ENCODE data around the gene RIC3.

Gene RIC3

DNA sequence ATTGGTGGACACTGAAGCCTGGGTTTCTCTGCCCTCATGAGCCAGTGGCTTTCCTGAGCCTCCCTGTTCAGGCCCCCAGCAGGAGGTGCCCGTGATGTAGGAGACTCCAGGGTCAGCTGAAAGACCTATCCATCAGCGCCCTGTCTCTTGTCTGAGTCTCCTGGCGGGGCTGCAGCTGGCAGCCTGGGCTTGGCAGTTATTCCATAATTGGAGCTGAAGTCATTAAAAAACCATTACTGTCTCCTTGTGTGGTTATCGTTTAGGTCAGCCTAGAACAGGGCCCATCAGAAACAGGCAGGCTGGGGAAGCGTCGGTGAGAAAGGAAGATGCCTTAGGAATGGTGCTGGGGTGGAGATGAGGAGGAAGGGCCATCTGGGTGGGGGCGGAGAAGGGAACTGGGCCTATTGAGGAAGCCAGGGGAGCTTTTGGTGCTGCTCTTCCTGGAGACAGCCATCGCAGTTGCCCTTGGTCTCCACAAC lies 82.8 kb downstream of the RIC3 start:
- DNase-seq: no peak

DNA sequence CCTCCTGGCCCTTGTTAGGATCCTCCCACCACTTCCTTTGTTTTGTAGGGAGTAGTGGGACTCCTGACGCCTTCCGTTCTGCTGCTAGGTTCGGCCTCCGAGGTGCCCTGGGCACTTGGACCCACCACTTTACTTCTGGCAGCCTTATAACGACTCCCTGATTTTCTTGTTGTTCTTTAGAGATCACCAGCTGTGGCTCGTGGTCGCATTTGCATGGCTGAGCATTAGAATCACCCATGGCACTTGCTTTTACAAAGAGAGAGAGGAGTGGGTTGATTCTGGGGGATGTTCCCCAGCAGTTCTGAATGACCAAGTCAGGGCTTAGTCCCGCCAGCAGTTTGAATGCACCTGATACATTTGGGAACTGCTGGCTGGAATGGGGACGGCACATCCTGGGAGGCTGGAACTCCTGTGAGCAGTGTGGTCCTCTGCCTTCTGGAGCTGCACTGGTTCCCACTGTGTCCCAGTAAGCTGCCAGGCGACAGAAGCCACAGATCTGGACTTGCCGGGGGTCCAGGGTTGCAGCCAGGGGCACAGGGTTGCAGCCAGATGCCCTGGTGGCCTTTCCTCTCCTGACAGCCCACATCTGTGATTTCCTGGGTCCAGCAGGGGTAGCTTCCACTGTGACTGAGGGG lies 83.7 kb downstream of the RIC3 start:
- DNase-seq: no peak

DNA sequence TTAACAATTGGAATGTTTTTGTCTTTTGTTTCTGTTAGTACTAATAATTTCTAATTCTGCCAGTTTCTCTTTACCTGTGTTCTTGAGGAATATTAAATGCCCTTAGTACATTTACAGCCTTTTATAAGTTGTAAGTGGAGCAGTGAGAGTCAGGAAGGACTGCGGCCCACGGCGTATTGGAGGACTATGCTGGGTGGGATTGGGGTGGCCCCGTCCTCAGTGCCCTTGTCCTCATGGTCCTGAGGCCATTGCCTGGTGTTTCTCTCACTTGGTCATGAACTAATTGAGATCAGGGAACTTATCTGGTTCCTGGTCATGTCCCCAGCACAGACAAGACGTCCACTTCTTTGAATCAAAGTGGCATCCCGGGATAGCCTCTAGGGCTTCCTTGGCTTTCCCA lies 84.5 kb downstream of the RIC3 start:
- no peak for DNase-seq

DNA sequence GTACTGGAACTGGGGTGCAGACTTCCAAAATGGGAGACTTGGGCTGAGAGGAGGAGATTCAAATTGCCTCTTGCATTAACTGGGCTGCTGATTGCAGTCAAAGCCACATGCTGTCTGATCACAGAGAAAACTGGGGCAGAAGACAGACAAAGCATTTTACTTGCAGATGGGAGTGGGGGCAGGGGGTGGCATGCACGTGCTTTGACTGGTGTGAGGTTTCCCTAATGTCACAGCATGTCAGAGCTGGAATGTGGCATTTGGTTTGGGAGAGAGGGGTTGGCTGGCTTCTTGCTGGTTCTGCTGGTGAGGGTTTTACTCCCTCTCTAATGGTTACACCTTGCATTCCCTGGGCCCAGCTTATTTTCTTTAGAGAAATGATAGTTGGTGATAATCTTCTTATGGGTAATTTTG lies 84.9 kb downstream of the RIC3 start:
- DNase-seq: no peak

DNA sequence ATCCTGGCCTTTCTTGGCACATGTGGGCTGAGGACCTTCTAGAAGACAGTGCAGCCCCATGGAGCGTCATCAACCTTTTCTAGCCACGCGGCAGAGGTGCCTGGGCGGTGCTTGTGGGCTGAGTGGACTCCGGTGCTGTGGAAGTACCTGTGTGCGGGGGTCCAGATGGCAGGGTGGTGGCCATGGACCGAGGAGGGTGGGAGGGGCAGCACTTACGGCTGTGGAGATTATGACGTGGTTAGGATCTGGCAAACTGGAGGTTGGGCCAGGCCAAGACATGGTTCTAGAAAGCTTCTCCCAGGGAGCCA lies 85.8 kb downstream of the RIC3 start:
- no peak for DNase-seq

DNA sequence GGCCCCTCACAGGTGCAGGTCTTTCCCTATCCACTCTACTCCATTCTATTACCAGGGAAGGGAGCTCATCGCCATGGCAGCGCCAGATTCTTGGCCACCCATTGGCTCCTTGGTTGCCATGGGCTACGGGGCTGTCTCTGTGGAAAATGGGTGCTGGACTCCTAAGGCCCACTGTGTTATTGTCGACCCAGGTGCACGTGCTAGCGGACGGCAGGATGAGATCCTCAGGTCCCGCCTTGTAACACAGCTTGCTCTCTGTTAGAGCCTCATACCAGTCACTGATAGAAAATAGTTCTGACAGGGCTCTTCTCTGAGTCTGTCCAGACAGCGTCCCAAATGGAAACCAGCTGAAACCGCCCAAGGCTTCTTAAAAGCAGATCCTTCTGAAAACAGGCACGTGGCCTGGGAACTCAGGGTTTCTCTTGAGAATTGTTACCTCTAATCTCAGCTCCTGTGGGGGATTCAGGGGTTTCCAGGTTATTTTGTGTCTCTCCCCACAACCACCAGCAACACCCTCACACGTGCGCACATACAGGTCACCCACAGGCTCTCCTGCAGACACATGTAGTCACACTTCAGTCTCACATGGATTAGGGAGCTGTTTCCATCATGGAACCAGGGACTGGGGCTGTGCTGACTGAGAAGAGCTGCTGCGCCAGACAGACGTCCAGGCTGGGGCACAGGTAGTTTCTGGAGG lies 86.3 kb downstream of the RIC3 start:
- no peak for DNase-seq

DNA sequence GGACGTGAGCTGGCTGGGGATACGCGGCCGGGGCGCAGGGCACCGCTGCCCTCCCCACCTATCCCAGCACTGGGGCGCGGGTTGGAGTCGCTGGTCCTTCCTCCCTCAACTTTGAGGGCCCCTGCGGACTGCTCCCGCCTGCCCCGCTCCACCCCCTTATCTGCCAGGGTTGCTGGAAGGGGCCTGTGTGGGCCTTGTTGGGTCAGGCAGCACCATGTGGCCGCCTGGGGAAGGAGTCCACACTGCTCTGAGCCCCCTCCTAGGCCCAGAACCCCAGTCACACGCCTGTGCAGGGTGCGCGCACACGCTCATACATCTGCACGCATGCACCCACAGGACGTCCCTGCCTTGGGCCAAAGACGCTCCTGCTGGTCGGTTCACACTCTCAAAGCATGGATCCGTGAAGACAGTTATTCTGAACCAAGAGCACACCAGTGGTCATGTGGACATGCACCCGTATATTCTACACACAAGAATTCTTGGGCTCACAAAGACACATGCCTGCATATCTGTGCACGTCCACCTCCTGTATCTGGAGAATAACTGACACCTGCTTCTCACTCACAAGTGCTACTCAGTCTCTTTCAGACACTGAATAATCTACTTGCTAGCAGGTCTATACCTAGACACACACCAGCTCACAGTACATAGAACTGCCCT lies 87.1 kb downstream of the RIC3 start:
- no peak for DNase-seq

DNA sequence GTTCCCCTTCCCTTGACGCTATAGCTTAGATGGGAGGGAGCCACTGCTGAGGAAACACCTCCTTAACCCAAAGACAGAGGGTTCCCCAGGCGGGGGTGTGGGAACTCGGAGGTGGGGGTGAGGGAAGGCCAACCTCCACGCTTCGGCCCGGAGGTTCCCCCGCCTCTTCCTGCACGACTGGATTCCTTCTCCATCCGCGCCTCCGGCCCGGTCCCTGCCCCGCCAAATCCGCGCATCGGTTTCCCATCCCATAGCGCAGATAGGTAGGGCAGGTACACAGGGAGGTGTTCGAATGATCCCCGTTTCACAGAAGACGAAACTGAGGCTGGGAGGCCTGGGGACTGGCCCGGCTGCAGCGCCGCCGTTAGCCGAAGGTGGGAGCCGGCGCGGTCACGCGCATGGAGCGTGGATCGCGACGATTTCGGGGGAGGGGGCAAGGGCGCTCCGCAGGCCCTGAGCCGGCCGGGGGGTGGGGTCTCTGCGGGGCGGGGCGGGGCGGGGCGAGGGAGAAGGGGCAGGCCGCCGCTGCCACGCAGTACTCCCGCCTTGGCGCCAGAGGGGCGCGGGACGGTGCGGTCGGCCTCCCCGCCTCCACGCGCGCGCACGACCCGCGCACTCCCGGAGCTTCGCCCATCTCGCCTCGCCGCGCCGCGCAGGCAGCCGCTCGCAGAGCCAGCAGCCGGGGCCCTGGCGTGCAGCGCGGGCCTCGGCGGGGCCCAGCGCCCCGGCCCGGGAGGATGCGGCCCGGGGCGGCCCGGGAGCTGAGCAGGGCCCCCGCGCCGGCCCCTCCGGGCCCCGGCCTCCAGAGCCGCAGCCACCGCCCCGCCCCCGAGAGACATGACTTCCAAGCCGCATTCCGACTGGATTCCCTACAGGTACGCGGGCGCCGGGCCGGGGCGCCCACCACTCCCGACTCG lies 87.9 kb downstream of the RIC3 start, which contains the start of gene TUB:
Gene TUB, plus strand, starts transcription at position 538 of the 917 bp plus-strand sequence. Its CDS starts 300 bp downstream, at position 838.
- DNase-seq: no peak

DNA sequence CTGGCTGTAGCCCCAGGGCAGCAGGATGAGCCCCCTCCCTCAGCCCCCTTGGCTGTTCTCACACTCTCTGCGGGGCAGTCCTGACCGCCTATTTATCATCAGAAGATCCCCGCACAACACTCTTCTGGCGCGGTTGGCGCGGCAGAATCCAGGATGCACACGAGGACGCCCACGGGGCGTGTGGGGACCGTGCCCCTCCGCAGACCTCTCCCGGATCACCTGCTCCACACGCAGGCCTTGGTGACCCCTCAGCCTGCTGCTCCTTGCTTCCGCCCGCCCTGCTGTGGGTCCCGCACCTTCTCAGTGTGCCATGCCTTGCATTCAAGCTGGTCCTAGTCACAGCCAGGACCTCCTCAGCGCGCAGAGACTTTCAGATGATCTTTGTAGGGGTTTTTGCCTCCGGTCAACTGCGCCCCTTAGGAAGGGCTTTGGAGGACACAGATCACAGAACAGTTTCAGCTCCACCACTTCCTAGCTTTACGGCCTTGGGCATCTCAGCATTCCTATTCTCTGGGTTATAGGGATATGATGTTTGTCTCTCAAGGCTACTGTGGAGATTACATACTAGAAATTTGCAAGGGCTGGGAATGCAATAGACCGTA lies 88.7 kb downstream of the RIC3 start:
- no peak for DNase-seq

DNA sequence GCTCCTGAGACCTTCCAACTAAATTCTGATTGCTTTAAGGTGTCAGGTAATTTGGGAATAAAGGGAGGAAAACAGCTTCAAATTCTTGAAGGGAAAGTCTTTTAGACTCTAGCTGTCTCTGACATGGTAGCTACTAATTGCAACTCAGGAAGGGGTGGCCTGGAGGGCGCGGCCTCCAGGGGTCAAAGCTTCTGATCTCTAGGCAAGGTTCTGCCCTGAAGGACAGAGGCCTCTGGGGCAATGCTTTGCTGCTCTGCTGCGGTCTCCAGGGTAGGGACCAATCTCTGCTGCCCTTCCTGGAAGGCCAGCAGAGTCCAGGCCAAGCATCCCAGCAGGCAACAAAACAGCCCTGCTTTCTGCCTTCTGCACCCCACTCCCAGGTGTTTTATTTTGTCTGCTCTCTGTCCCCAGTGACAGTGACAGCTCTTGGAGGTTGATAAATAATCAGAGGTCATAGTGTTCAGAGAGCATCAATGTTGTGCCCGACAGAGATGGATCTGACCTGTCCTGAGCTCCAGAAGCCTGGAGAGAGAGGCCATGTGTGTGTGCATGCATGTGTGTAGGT lies 89.6 kb downstream of the RIC3 start:
- DNase-seq: no peak

DNA sequence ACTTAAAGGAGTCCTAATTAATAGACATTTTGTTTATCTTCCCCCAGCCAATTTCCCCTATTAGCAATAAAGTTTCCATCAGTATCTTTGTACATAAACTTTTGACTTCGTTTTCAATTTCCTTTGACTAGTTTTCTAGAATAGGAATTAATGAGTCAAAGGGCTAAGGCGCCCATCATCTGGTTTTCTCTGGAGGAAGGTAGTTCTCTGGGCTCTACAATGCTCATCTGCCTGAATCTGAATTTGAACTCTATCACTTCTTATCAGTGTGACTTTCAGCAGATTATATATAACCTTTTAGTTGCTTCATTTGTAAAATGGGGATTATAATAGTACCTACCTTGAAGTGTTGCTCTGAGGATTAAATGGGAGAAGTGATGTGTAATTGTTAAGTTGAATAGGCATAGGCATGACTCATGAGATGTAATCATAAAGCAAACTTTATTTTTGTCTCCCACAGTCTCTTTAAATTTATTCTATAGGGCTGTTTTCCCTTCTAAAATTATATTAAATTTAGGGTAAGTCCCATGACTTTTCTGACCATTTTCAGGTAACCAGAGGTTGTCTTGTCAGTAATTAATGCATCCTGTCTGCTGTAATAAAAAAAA lies 93.6 kb downstream of the RIC3 start:
- DNase-seq: no peak

DNA sequence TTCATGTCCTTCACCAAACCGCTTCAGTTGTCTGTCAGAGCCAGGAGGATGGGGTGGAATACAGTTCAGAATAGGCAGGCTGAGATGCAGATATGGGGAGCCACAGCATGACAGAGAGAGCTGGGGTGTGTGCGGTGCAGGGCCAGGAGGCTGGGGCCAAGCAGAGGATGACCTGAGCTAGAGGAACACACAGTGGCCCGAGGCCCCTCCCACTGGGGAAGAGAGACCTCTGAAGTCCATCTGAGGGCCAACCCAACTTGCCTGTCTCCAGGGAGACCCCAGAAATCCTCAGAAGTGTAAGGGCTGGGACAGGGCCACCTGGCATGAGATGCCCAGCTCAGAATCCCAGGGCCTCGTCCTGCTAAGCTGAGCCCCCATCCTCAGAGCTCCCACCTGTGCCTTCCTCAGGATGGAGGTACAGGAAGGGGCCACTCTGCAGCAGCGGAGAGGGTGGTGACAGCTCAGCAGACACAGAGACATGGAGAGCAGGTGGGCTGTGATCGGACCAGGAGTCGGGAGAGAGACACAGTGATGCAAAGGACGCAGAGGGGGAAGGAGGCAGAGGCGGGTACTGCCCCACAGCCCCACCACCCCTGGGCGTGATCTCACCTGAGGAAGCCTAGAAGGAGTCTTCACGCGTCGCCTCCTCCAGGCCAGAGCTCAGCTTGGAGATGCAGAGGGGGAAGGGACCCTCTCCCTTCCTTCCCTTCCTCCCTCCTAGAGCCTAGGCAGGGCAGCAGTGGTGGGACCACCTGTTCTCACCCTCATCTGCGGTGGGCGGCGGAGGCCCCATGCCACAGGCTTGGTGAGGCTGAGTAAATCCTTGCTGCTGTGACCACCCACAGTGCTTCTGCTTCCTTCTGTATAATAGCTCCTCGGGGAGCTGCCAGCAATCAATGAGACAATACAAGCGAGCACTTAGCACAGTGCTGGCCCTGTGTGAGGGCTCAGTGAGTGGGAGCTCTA lies 96.9 kb downstream of the RIC3 start:
- DNase-seq: no peak

DNA sequence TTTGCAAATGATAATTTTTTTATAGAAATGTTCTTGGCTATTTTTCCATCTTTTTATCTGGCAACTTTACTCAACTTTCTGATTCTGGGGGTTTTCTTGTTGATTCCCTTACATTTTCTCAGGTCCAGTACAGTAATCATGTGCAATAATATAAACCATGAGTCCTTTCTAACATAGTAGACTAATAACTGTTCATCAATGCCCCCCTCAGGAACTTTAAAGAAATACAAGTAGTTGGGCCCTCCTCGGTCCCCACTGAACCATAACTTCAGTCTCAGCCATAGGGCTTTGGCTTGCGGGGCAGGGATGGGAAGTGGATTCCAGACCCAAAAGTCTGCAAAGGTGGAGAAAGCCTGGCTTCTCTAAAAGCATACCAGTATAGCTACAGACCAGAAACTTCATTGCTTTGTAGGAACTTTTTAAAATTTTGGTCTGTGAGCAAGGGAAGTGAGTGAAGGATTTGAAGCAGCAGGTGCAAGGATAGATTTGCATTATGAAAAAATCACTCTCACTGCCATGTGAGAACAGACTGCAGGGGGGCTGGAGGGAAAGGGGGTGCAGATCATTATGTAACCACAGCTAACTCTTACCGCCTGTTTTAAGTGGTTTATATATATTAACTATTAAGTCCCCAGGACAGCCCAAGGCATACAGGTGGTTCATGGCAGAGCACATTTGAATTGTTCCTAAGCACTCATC lies 98.3 kb downstream of the RIC3 start:
- no peak for DNase-seq

DNA sequence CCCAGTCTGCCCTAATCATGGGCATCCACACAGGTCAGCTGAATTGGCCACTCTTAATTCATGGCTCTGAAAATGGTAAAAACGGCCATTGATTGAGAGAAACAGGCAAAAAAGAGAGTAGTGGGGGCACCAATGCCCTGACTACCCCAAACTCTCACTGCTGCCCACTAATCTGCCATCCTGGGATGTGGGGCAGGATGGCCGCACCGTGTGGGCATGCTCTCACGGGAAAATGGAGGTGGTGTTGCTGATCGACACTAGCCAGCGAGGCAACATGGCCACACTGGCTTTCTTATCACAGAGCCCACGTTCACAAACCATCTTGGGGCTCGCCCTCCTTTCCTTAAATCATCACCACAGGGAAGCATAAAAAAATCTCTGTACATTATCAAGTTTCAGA lies 99.1 kb downstream of the RIC3 start:
- DNase-seq: no peak

DNA sequence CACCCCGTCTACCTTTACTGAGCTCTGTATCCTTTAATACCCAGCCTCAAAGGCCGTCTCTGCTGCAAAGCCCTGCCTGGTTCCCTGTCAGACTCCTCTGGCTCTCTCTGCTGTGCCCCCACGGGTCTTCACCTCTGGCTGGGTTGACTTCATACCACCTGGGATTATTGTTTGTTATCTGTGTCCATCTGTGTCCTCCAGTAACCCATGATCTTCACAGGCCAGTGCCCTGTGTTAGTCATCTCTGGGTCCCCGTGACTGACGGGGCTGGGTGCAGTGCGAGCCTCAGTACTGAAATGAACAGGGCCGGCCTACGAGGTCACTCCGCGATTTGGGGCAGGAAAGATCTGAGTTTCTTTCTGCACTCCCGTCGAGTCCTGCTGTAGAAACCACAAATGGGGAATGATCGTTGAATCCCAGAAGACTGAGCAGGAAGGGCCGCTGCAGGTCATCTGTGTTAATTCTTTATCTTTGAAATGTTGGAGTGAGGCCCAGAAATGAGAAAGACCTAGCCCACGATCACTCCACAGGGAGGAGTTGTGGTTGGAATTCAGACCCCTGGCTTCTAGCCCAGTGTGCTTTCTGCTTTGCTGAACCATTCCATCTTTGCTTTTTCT lies 100.1 kb downstream of the RIC3 start:
- no peak for DNase-seq

DNA sequence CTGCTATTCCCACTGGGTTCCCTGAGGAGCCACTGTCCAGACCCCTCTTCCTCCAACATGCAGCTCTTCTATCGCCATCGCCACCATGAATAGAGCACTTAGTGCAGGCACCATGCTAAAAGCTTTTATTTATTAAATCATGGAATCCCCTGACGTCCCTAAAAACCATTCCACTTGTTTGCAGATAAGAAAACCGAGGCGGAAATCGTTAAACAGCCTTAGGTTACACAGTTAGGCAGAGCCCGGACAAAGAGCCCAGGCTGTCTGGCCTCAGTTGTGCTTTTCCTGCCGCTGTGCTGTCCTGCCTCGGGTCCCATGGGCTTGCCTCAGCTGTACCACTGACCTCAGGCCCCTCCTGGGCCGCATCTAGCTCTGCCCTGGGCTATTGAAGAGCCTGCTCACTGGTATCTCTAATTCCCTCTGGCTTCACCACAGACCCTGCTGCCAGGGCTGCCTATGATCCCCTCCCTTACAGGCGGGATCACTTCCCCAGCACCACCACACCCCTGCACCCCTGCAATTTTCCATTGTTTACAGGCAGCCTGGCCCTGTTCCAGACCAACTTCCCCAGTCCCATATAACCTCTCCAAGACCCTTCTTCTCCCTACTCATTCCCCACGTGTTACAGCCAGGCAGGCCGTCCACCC lies 100.8 kb downstream of the RIC3 start:
- no peak for DNase-seq

DNA sequence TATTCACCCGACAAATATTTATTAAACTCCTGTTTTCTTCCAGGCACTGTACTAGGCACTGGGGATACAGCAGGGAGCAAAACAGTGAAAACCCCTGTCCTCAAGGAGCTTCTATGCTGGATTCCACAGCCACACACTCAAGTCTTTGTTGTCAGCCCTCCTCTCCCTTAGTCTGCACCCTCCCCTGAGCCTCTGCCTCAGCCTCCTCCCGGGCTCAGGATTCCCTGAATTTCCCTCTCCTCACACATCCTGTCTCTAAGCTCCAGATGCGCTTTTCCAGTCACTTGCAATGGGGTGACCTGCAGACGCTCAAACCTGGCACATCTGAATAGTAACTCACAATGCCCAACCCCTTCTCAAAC lies 101.3 kb downstream of the RIC3 start:
- no peak for DNase-seq

DNA sequence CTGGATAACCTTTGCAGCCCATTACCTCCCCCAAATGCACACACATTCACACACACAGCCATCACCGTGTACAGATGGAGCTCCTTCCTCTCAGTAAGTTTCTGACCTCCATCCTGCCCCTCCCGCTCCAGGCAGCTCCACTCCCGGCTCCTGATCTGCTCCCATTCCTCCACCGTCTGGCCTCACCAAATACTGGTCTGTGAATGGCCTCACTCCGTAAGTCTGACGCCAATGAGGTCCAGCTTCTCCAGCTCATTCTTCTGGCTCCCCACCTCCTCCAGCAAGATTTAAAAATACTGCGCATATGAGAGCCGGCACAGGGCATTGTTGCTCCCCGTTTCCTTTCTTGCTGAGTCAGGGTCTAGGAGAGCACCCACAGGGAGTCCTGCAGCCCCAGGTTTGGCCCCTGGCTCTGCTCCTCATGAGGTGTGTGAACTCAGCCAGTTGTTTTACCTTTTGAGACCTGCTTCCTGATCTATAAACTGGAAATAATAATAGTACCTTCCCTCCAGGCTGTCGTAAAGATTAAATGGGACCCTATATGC lies 101.8 kb downstream of the RIC3 start:
- DNase-seq: no peak

Measured in SHP77 treated with DMSO at 0.1 percent for 48 hours (cell line).